GM19452 (cell line): ENCODE data around the gene TMEM121.
A peak's percentile ranks its signal among the peaks of the same experiment; 100 is the strongest.

Source experiments
- ATAC-seq: cut with Tn5 transposase; IDR thresholded peaks from one replicate; pipeline ENCODE4 v1.9.1; 2021; ENCODE audit not compliant: unreplicated experiment

The TMEM121 gene

GRCh38 chr14:105525861-105526775 is at the start of gene TMEM121:
Gene TMEM121, plus strand, starts transcription at chr14:105526583. Its CDS starts 2,252 bp downstream, at chr14:105528835.
- ATAC-seq, result no peak

GRCh38 chr14:105476831-105477659 is 49.3 kb upstream of the TMEM121 start:
- no peak for ATAC-seq

- ATAC-seq, result no peak
Observed at GRCh38 chr14:105477660-105478397, 48.6 kb upstream of the TMEM121 start.

- no peak for ATAC-seq
Observed at GRCh38 chr14:105478398-105479251, 47.8 kb upstream of the TMEM121 start.

GRCh38 chr14:105479431-105480158 is 46.8 kb upstream of the TMEM121 start:
- no peak for ATAC-seq

- ATAC-seq, result no peak
Observed at GRCh38 chr14:105480199-105480746, 46.1 kb upstream of the TMEM121 start.

GRCh38 chr14:105480807-105481801 is 45.3 kb upstream of the TMEM121 start:
- ATAC-seq, result peak; percentile 66

- peak; percentile 54 for ATAC-seq
Observed at GRCh38 chr14:105481886-105482457, 44.4 kb upstream of the TMEM121 start.

- ATAC-seq, result no peak
Observed at GRCh38 chr14:105482486-105483110, 43.8 kb upstream of the TMEM121 start.

GRCh38 chr14:105483300-105484068 is 42.9 kb upstream of the TMEM121 start:
- ATAC-seq, result no peak

GRCh38 chr14:105484069-105484996 is 42.0 kb upstream of the TMEM121 start:
- no peak for ATAC-seq

- no peak for ATAC-seq
Observed at GRCh38 chr14:105484997-105485393, 41.4 kb upstream of the TMEM121 start.

- no peak for ATAC-seq
Observed at GRCh38 chr14:105485739-105486162, 40.6 kb upstream of the TMEM121 start.

GRCh38 chr14:105486163-105486973 is 40.0 kb upstream of the TMEM121 start, which contains the start of gene CRIP1:
Gene CRIP1, plus strand, starts transcription at chr14:105486886. Its CDS starts 374 bp downstream, at chr14:105487260.
- ATAC-seq, result no peak
